Measurements from ENCODE around the gene CSF1. TPM values are rescaled to one million over a fixed set of nuclear protein-coding genes. Genes with fewer than 3 reads are reported as not detected.

The CSF1 gene
- total RNA-seq, 1 experiment from 2014 or later, result 4.9 TPM

DNA sequence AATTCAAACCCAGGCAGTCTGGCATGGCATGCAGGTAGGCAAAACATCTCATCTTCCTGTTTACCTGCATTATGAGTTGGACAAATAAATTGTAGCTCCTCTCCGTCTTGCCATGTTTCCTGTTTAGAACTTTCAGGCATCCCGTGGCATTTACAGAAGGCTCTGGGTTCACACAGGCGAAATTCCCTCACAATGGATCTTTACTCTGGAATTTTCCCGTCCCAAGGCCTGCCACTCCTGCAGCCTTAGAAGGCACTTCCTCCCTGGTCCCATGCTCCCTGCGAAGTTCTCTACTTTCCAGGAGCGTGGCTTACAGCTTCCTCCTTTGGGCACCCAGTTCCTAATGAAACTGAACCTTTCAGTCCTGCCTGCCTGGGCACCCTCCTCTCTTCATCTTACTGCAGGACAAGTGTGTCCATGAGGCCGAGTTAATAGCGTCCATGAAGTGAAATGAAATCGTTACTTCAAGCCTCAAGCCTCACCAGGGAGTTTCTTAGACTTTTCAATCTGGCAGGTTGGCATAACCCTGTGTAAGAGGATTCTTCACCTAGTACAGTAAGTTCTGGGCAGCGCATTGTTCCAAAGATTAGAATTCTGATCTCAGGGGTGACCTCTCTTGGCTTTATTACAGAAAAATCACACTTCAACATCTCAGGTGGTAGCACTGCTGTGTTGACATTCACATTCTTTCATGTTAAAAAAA, 37.1 kb downstream of the CSF1 start:
- H3K4me1 ChIP-seq (ENCODE audit: insufficient read depth, low read length, poor library complexity, severe bottlenecking), result no peaks in the 10 kb centered on the region
- no TSS peak for BruUV-seq (replicated peaks)
- DNase-seq (ENCODE audit: low spot score), result no peak
- intact Hi-C loops (cut with micrococcal nuclease; ENCODE audit: unreplicated experiment), result no loop called here
- H3K27me3 ChIP-seq (replicated peaks; ENCODE audit: insufficient read depth, low read depth, low read length, poor library complexity), result no peaks in the 10 kb centered on the region
- ChIA-PET CTCF (interaction anchor here (1.0 kb wide), 1 partner anchor 24 kb away, joined by 3 read pairs; no protein-coding TSS in a partner anchor), POLR2A (ENCODE audit: low non-redundant PET) (no interaction called here)
- H3K27ac ChIP-seq (ENCODE audit: low read depth, low read length, poor library complexity, severe bottlenecking), result no peak overlapping the region
- H3K36me3 ChIP-seq (ENCODE audit: insufficient read depth, low read length, poor library complexity, severe bottlenecking), result no peaks in the 10 kb centered on the region
- H3K9me3 ChIP-seq (ENCODE audit: low read depth, low read length, poor library complexity, severe bottlenecking), result no peaks in the 10 kb centered on the region
- H3K4me3 ChIP-seq (ENCODE audit: low read depth, low read length, poor library complexity, severe bottlenecking), result no peak overlapping the region
- TF ChIP-seq, protein P1, sequence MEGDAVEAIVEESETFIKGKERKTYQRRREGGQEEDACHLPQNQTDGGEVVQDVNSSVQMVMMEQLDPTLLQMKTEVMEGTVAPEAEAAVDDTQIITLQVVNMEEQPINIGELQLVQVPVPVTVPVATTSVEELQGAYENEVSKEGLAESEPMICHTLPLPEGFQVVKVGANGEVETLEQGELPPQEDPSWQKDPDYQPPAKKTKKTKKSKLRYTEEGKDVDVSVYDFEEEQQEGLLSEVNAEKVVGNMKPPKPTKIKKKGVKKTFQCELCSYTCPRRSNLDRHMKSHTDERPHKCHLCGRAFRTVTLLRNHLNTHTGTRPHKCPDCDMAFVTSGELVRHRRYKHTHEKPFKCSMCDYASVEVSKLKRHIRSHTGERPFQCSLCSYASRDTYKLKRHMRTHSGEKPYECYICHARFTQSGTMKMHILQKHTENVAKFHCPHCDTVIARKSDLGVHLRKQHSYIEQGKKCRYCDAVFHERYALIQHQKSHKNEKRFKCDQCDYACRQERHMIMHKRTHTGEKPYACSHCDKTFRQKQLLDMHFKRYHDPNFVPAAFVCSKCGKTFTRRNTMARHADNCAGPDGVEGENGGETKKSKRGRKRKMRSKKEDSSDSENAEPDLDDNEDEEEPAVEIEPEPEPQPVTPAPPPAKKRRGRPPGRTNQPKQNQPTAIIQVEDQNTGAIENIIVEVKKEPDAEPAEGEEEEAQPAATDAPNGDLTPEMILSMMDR (conservative IDR thresholded peaks at IDR 0.05; ENCODE audit: low read depth, low read length), result no peak
- TF ChIP-seq EZH2 (IDR thresholded peaks at IDR 0.05; ENCODE audit: borderline replicate concordance, low read depth, low read length, poor library complexity, severe bottlenecking), result no peak

GRCh38 chr1:109948285-109948630, 37.6 kb downstream of the CSF1 start:
- intact Hi-C loops (cut with micrococcal nuclease; ENCODE audit: unreplicated experiment), result no loop called here
- Histone ChIP-seq H3K4me3 (ENCODE audit: low read depth, low read length, poor library complexity, severe bottlenecking) (no peak overlapping the region), H3K27ac (ENCODE audit: low read depth, low read length, poor library complexity, severe bottlenecking) (no peak overlapping the region), H3K36me3 (ENCODE audit: insufficient read depth, low read length, poor library complexity, severe bottlenecking) (no peaks in the 10 kb centered on the region), H3K9me3 (ENCODE audit: low read depth, low read length, poor library complexity, severe bottlenecking) (no peaks in the 10 kb centered on the region), H3K4me1 (ENCODE audit: insufficient read depth, low read length, poor library complexity, severe bottlenecking) (no peaks in the 10 kb centered on the region), H3K27me3 (replicated peaks; ENCODE audit: insufficient read depth, low read depth, low read length, poor library complexity) (no peaks in the 10 kb centered on the region)
- TF ChIP-seq, protein P1 (conservative IDR thresholded peaks at IDR 0.05; ENCODE audit: low read depth, low read length), result no peak
- no peak for TF ChIP-seq EZH2 (IDR thresholded peaks at IDR 0.05; ENCODE audit: borderline replicate concordance, low read depth, low read length, poor library complexity, severe bottlenecking)
- no TSS peak for BruUV-seq (replicated peaks)
- ChIA-PET POLR2A (ENCODE audit: low non-redundant PET) (no interaction called here), CTCF (no interaction called here)
- no peak for DNase-seq (ENCODE audit: low spot score)

DNA sequence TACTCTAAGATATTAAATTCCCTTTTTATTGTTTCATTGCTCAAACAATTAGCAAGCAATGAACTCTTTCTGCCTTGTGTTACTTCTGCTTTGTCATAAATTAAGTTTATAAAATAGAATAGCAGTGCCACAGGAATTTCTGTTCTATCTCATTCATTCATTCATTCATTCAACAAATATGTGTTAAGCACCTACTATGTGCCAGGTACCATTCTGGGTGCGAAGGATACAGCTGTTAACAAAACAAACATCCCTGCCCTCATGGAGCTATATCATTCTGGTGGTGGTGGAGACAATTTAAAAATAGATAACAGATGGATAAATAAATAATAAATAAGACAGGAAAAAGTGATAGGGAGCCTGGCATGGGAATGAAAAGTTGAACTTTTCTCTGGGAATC, 39.4 kb downstream of the CSF1 start:
- no peak overlapping the region for H3K27ac ChIP-seq (ENCODE audit: low read depth, low read length, poor library complexity, severe bottlenecking)
- POLR2A ChIA-PET (ENCODE audit: low non-redundant PET), result no interaction called here
- intact Hi-C loops (cut with micrococcal nuclease; ENCODE audit: unreplicated experiment), result no loop called here
- DNase-seq (ENCODE audit: low spot score), result no peak
- no peak for TF ChIP-seq EZH2 (IDR thresholded peaks at IDR 0.05; ENCODE audit: borderline replicate concordance, low read depth, low read length, poor library complexity, severe bottlenecking)
- TF ChIP-seq, protein P1 (conservative IDR thresholded peaks at IDR 0.05; ENCODE audit: low read depth, low read length), result no peak
- no peaks in the 10 kb centered on the region for H3K9me3 ChIP-seq (ENCODE audit: low read depth, low read length, poor library complexity, severe bottlenecking)
- BruUV-seq (replicated peaks), result no TSS peak
- no peaks in the 10 kb centered on the region for H3K4me1 ChIP-seq (ENCODE audit: insufficient read depth, low read length, poor library complexity, severe bottlenecking)
- no peaks in the 10 kb centered on the region for H3K27me3 ChIP-seq (replicated peaks; ENCODE audit: insufficient read depth, low read depth, low read length, poor library complexity)
- no peak overlapping the region for H3K4me3 ChIP-seq (ENCODE audit: low read depth, low read length, poor library complexity, severe bottlenecking)
- CTCF ChIA-PET, result no interaction called here
- H3K36me3 ChIP-seq (ENCODE audit: insufficient read depth, low read length, poor library complexity, severe bottlenecking), result no peaks in the 10 kb centered on the region

All from A673 (cell line).